ENCODE data around the gene VMO1. TPM values are rescaled to one million over a fixed set of nuclear protein-coding genes. Genes with fewer than 3 reads are reported as not detected.

The VMO1 gene
- total and polyA plus RNA-seq, 2 donors (not counting 3 experiments of a cell fraction or from before 2014, with no cell fraction given) = 0.23 TPM; not detected in 1

- H3K27ac ChIP-seq (ENCODE audit: insufficient read depth, low read depth, low read length) = no peak within 1 kb of the TSS
- H3K9me1 ChIP-seq (replicated peaks; ENCODE audit: control insufficient read depth, extremely low read depth, insufficient read depth, low read length) = no peaks in the 10 kb centered on the region
- ChIA-PET POLR2A (no interaction called here), CTCF (interaction anchor here (0.7 to 2.7 kb wide), 4 partner anchors 8 to 111 kb away, joined by 3 to 9 read pairs (median 4); no protein-coding TSS in a partner anchor)
- no peak within 1 kb of the TSS for H3K4me3 ChIP-seq (replicated peaks in 1 of 3; ENCODE audit: insufficient read depth in 1 of 3, low read depth in 1 of 3, low read length in 3 of 3)
- no peaks in the 10 kb centered on the region for H3K36me3 ChIP-seq (ENCODE audit: control insufficient read depth in 2 of 2, extremely low read depth in 1 of 2, insufficient read depth in 2 of 2, low read length in 2 of 2)
- H3K9me3 ChIP-seq (replicated peaks; ENCODE audit: control insufficient read depth, insufficient read depth, low read length) = no peaks in the 10 kb centered on the region
- dilution Hi-C loops (cut with MboI; ENCODE audit: extremely low pct_ligation_motif_present, low sequenced_read_pairs) = no loop called here
- no peak for FAIRE-seq
- H2AFZ ChIP-seq (ENCODE audit: low read depth, low read length) = no peak within 1 kb of the TSS
- H3K4me2 ChIP-seq (ENCODE audit: insufficient read depth, low read length) = no peak within 1 kb of the TSS
- H3K9ac ChIP-seq (replicated peaks; ENCODE audit: extremely low read depth, insufficient read depth, low read length) = no peak within 1 kb of the TSS
- peaks cover 3 to 6% of the 10 kb centered on the region in 2 experiments for H3K27me3 ChIP-seq (ENCODE audit: control insufficient read depth in 2 of 2, insufficient read depth in 2 of 2, low read length in 2 of 2)
- TF ChIP-seq GATA2 (IDR thresholded peaks at IDR 0.05; ENCODE audit: insufficient read depth, insufficient read length, low read depth, low read length) = no peak
- TF ChIP-seq MAX (IDR thresholded peaks at IDR 0.05; ENCODE audit: insufficient read depth, insufficient read length) = no peak
- TF ChIP-seq FOS (IDR thresholded peaks at IDR 0.05; ENCODE audit: borderline replicate concordance, insufficient read depth, low read length) = no peak
- no peak for TF ChIP-seq POLR2AphosphoS5 (IDR thresholded peaks at IDR 0.05; ENCODE audit: insufficient read depth, low read depth, low read length)
- TF ChIP-seq JUN (IDR thresholded peaks at IDR 0.05; ENCODE audit: borderline replicate concordance, insufficient read depth, insufficient read length, low read depth) = no peak
- TF ChIP-seq POLR2A (IDR thresholded peaks at IDR 0.05; ENCODE audit: low read depth, low read length) = no peak
- no peak for TF ChIP-seq MYC (IDR thresholded peaks at IDR 0.05; ENCODE audit: low read depth, low read length)
- no peak for TF ChIP-seq EZH2 (IDR thresholded peaks at IDR 0.05; ENCODE audit: borderline replicate concordance, low read depth, low read length, severe bottlenecking)
- no peak for TF ChIP-seq CTCF (IDR thresholded peaks at IDR 0.05; ENCODE audit: extremely low read depth in 1 of 2, insufficient read depth in 1 of 2, low read depth in 1 of 2, low read length in 2 of 2)
- BruUV-seq (replicated peaks) = no TSS peak
- intact Hi-C loops (cut with micrococcal nuclease) = no loop called here
- H3K4me1 ChIP-seq (ENCODE audit: control insufficient read depth, extremely low read depth, insufficient read depth, low read length) = no peaks in the 10 kb centered on the region
- no peak for DNase-seq (ENCODE audit: low read depth, low spot score)
- H4K20me1 ChIP-seq (replicated peaks; ENCODE audit: control insufficient read depth, extremely low read depth, insufficient read depth, low read length) = no peaks in the 10 kb centered on the region
- H3K79me2 ChIP-seq (ENCODE audit: control insufficient read depth, insufficient read depth, low read length) = no peaks in the 10 kb centered on the region
Observed at GRCh38 chr17:4771519-4772234, 14.5 kb downstream of the VMO1 start, which contains the start of gene TM4SF5. Gene TM4SF5 (plus strand): TSS chr17:4771886. CDS start chr17:4771923, 37 bp downstream.
